ENCODE measurements around the gene TMEM63A. TPM values are rescaled to one million over a fixed set of nuclear protein-coding genes. Genes with fewer than 3 reads are reported as not detected.
A peak's percentile ranks its signal among the peaks of the same experiment; 100 is the strongest.

The TMEM63A gene
- total and polyA plus RNA-seq, 2 of the 13 experiments (the other 11 are each of a cell fraction or from before 2014, with no cell fraction given): 23.9 to 53.3 TPM

DNA sequence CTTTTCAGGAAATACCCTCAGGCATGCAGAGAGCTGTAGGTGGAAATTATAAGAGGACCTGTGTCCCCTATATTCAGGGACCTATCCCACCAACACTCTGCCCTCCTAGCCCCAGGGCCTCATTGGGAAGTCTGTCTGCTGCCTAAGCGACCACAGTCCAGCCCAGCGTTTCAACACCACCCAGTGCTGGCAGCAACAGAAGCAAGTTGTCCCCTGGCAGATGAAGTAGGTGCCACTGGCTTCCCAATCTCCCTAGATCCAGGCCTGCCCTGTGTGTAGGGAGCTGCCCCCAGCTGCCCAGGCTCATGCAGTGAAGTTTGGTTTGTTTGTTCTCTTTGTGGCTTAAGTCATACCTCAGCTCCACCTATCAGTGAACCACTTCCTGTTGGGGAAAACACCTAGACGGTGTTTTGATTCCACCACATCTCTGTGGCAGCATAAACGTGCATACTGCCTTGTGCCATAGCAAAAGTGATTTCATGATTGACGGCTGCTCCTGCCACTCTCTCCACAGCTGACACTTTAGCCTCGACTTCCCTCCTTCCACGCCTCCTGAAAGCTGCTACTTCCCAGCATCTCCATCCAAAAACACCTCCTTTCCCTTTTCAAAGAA is 14.9 kb upstream of the TMEM63A start (continued):
- TF ChIP-seq, protein P1, sequence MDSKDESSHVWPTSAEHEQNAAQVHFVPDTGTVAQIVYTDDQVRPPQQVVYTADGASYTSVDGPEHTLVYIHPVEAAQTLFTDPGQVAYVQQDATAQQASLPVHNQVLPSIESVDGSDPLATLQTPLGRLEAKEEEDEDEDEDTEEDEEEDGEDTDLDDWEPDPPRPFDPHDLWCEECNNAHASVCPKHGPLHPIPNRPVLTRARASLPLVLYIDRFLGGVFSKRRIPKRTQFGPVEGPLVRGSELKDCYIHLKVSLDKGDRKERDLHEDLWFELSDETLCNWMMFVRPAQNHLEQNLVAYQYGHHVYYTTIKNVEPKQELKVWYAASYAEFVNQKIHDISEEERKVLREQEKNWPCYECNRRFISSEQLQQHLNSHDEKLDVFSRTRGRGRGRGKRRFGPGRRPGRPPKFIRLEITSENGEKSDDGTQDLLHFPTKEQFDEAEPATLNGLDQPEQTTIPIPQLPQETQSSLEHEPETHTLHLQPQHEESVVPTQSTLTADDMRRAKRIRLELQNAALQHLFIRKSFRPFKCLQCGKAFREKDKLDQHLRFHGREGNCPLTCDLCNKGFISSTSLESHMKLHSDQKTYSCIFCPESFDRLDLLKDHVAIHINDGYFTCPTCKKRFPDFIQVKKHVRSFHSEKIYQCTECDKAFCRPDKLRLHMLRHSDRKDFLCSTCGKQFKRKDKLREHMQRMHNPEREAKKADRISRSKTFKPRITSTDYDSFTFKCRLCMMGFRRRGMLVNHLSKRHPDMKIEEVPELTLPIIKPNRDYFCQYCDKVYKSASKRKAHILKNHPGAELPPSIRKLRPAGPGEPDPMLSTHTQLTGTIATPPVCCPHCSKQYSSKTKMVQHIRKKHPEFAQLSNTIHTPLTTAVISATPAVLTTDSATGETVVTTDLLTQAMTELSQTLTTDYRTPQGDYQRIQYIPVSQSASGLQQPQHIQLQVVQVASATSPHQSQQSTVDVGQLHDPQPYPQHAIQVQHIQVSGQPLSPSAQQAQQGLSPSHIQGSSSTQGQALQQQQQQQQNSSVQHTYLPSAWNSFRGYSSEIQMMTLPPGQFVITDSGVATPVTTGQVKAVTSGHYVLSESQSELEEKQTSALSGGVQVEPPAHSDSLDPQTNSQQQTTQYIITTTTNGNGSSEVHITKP (CRISPR knock-in tag; IDR thresholded peaks at IDR 0.05; ENCODE audit: low read depth): no peak
- no peak for TF ChIP-seq ZNF468 (CRISPR knock-in tag; IDR thresholded peaks at IDR 0.05)
- TF ChIP-seq BCL6 (CRISPR knock-in tag; IDR thresholded peaks at IDR 0.05): no peak
- no peak for TF ChIP-seq MTA3 (CRISPR knock-in tag; IDR thresholded peaks at IDR 0.05)
- no peak for TF ChIP-seq RAD21 (CRISPR knock-in tag; IDR thresholded peaks at IDR 0.05)
- no peak for TF ChIP-seq FOXA1 (IDR thresholded peaks at IDR 0.05)
- TF ChIP-seq FOXA1 (CRISPR knock-in tag; IDR thresholded peaks at IDR 0.05): 0 out of 2 replicates have a peak, but pooled peaks have one; percentile 24
- TF ChIP-seq, protein P2, sequence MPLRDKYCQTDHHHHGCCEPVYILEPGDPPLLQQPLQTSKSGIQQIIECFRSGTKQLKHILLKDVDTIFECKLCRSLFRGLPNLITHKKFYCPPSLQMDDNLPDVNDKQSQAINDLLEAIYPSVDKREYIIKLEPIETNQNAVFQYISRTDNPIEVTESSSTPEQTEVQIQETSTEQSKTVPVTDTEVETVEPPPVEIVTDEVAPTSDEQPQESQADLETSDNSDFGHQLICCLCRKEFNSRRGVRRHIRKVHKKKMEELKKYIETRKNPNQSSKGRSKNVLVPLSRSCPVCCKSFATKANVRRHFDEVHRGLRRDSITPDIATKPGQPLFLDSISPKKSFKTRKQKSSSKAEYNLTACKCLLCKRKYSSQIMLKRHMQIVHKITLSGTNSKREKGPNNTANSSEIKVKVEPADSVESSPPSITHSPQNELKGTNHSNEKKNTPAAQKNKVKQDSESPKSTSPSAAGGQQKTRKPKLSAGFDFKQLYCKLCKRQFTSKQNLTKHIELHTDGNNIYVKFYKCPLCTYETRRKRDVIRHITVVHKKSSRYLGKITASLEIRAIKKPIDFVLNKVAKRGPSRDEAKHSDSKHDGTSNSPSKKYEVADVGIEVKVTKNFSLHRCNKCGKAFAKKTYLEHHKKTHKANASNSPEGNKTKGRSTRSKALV (CRISPR knock-in tag; IDR thresholded peaks at IDR 0.05): peak; percentile 55; the same call in 1 of the 2 replicates
- TF ChIP-seq HMG20B (CRISPR knock-in tag; conservative IDR thresholded peaks at IDR 0.05): no peak
- TF ChIP-seq NFYB (CRISPR knock-in tag; IDR thresholded peaks at IDR 0.05): 0 out of 2 replicates have a peak, but pooled peaks have one; percentile 29
- peak; percentile 40; the same call in 1 of the 2 replicates for TF ChIP-seq ZMYM4 (CRISPR knock-in tag; IDR thresholded peaks at IDR 0.05)
- TF ChIP-seq TMF1 (CRISPR knock-in tag; IDR thresholded peaks at IDR 0.05; ENCODE audit: low read depth): no peak
- peak; percentile 48; the same call in 1 of the 2 replicates for TF ChIP-seq SP5 (CRISPR knock-in tag; IDR thresholded peaks at IDR 0.05; ENCODE audit: borderline replicate concordance, low read depth)
- TF ChIP-seq, protein P3, sequence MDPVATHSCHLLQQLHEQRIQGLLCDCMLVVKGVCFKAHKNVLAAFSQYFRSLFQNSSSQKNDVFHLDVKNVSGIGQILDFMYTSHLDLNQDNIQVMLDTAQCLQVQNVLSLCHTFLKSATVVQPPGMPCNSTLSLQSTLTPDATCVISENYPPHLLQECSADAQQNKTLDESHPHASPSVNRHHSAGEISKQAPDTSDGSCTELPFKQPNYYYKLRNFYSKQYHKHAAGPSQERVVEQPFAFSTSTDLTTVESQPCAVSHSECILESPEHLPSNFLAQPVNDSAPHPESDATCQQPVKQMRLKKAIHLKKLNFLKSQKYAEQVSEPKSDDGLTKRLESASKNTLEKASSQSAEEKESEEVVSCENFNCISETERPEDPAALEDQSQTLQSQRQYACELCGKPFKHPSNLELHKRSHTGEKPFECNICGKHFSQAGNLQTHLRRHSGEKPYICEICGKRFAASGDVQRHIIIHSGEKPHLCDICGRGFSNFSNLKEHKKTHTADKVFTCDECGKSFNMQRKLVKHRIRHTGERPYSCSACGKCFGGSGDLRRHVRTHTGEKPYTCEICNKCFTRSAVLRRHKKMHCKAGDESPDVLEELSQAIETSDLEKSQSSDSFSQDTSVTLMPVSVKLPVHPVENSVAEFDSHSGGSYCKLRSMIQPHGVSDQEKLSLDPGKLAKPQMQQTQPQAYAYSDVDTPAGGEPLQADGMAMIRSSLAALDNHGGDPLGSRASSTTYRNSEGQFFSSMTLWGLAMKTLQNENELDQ (CRISPR knock-in tag; IDR thresholded peaks at IDR 0.05; ENCODE audit: borderline replicate concordance): no peak
- no peak for TF ChIP-seq POGZ (CRISPR knock-in tag; IDR thresholded peaks at IDR 0.05)
- peak; percentile 44; the same call in 1 of the 2 replicates for TF ChIP-seq CEBPG (CRISPR knock-in tag; IDR thresholded peaks at IDR 0.05)
- peak; percentile 67; the same call in 1 of the 2 replicates for TF ChIP-seq FOXO1 (CRISPR knock-in tag; IDR thresholded peaks at IDR 0.05)
- TF ChIP-seq RBM39 (IDR thresholded peaks at IDR 0.05; ENCODE audit: low read depth, low read length, poor library complexity, severe bottlenecking): no peak
- no peak for TF ChIP-seq SCMH1 (CRISPR knock-in tag; IDR thresholded peaks at IDR 0.05; ENCODE audit: borderline replicate concordance)
- TF ChIP-seq SRSF4 (IDR thresholded peaks at IDR 0.05; ENCODE audit: low read depth, low read length, poor library complexity, severe bottlenecking): no peak
- no peak for TF ChIP-seq ZFP90 (CRISPR knock-in tag; IDR thresholded peaks at IDR 0.05; ENCODE audit: borderline replicate concordance)
- no peak for TF ChIP-seq RFXANK (CRISPR knock-in tag; IDR thresholded peaks at IDR 0.05)
- no peak for TF ChIP-seq ARNT (IDR thresholded peaks at IDR 0.05)
- TF ChIP-seq ZFP36 (IDR thresholded peaks at IDR 0.05; ENCODE audit: borderline replicate concordance, low read depth, low read length, partially characterized antibody): no peak

Measured in HepG2 (cell line).